H1 (cell line): ENCODE data around the gene LRRC27. TPM values are rescaled to one million over a fixed set of nuclear protein-coding genes. Genes with fewer than 3 reads are reported as not detected.

ENCODE experiments used
- CTCF ChIA-PET: fragments of 300-600 bp; sonication (Branson Sonifier 250); formaldehyde crosslinking; loops from one replicate; lab custom pipeline; 2021; ENCODE audit not compliant: partially characterized antibody; lab: Charles Lee
- POLR2A ChIA-PET: fragments of 300-600 bp; sonication (Branson Sonifier 250); formaldehyde crosslinking; loops from one replicate; lab custom pipeline; 2021; ENCODE audit warnings: inconsistent platforms; ENCODE audit not compliant: partially characterized antibody; lab: Charles Lee
- DNase-seq, 2 experiments: peaks; one replicate each; pipeline versions ENCODE4 v3.0.0 to v3.0.0-alpha.2; 2010 to 2022; ENCODE audit warnings: low spot score in 2 of 2, low read depth in 1 of 2, mixed read lengths in 1 of 2
- FAIRE-seq: peaks from 2 replicates; lab custom pipeline; 2011; peaks lifted over from hg19 to GRCh38; lab: Jason Lieb, UNC
- H2AFZ ChIP-seq: 2 replicates; pipeline ENCODE4 v1.8.1; 2012; ENCODE audit warnings: low read length, inconsistent platforms
- H2AK5ac ChIP-seq: 2 replicates; pipeline ENCODE4 v1.6.1; 2013; ENCODE audit warnings: low read depth, low read length
- H2BK120ac ChIP-seq: replicated peaks from 2 replicates; pipeline ENCODE3; 2013; ENCODE audit warnings: low read depth, low read length, inconsistent platforms
- H2BK12ac ChIP-seq: 2 replicates; pipeline ENCODE4 v1.6.1; 2013; ENCODE audit warnings: low read depth, low read length
- H2BK15ac ChIP-seq: 2 replicates; pipeline ENCODE4 v1.6.1; 2013; ENCODE audit warnings: low read length
- H2BK20ac ChIP-seq: 2 replicates; pipeline ENCODE4 v1.6.1; 2013; ENCODE audit warnings: low read length
- H2BK5ac ChIP-seq: 2 replicates; pipeline ENCODE4 v1.6.1; 2013; ENCODE audit warnings: low read depth, low read length
- H3K14ac ChIP-seq: 2 replicates; pipeline ENCODE4 v1.6.1; 2013; ENCODE audit warnings: inconsistent platforms; ENCODE audit not compliant: insufficient read length
- H3K18ac ChIP-seq: 2 replicates; pipeline ENCODE4 v1.6.1; 2013; ENCODE audit warnings: low read length; ENCODE audit errors: extremely low read depth
- H3K23ac ChIP-seq: 2 replicates; pipeline ENCODE4 v1.6.1; 2013; ENCODE audit warnings: inconsistent platforms; ENCODE audit not compliant: insufficient read length
- H3K23me2 ChIP-seq: 2 replicates; pipeline ENCODE4 v1.6.1; 2013; ENCODE audit warnings: low read depth, low read length
- H3K27ac ChIP-seq: 2 replicates; pipeline ENCODE4 v1.6.1; 2011; ENCODE audit warnings: low read depth, low read length, inconsistent platforms
- H3K27me3 ChIP-seq, 4 experiments: replicated peaks in 1 of 4; 1 replicate in 1 of 4; 2 replicates in 3 of 4; pipeline versions ENCODE4 v1.6.1 to v1.8.1; 2011 to 2013; ENCODE audit warnings: low read length in 3 of 4, mild to moderate bottlenecking in 3 of 4, inconsistent platforms in 2 of 4, mixed read lengths in 2 of 4, moderate library complexity in 1 of 4; ENCODE audit not compliant: control insufficient read depth in 3 of 4, insufficient read depth in 3 of 4; ENCODE audit errors: extremely low read depth in 1 of 4
- H3K36me3 ChIP-seq, 4 experiments: 2 replicates each; pipeline versions ENCODE4 v1.6.1 to v1.8.1; 2011 to 2013; ENCODE audit warnings: mild to moderate bottlenecking in 4 of 4, low read length in 3 of 4, moderate library complexity in 2 of 4, control low read depth in 1 of 4, inconsistent platforms in 1 of 4; ENCODE audit not compliant: insufficient read depth in 4 of 4, control insufficient read depth in 2 of 4
- H3K4ac ChIP-seq: replicated peaks from 2 replicates; pipeline ENCODE3; 2013; ENCODE audit warnings: low read length, low read depth, mixed read lengths, inconsistent platforms; ENCODE audit not compliant: insufficient read length
- H3K4me1 ChIP-seq, 4 experiments: replicated peaks in 1 of 4; 1 replicate in 1 of 4; 2 replicates in 3 of 4; pipeline versions ENCODE4 v1.6.1 to v1.8.1; 2011 to 2013; ENCODE audit warnings: low read length in 3 of 4, inconsistent platforms in 2 of 4, mixed read lengths in 1 of 4; ENCODE audit not compliant: insufficient read depth in 4 of 4, control insufficient read depth in 3 of 4
- H3K4me2 ChIP-seq, 2 experiments: 2 replicates each; pipeline versions ENCODE4 v1.6.1 to v1.8.1; 2011 to 2013; ENCODE audit warnings: low read depth in 2 of 2, low read length in 2 of 2, control low read depth in 1 of 2, inconsistent platforms in 1 of 2, mild to moderate bottlenecking in 1 of 2; ENCODE audit not compliant: insufficient read depth in 1 of 2
- H3K4me3 ChIP-seq, 4 experiments: fragments of 200-600, 300-600 bp in 1 of 4; sonication (generic), shearing (Covaris generic), sonication (Bioruptor Twin) in 1 of 4; 2 replicates each; pipeline versions ENCODE4 v1.5.1 to v1.8.1; 2011 to 2016; ENCODE audit warnings: low read length in 4 of 4, low read depth in 3 of 4, control low read depth in 2 of 4, inconsistent platforms in 2 of 4, mild to moderate bottlenecking in 2 of 4, mixed read lengths in 1 of 4, moderate library complexity in 1 of 4; ENCODE audit not compliant: insufficient read depth in 2 of 4; ENCODE audit errors: extremely low read depth in 1 of 4
- H3K56ac ChIP-seq: replicated peaks from 2 replicates; pipeline ENCODE3; 2013; ENCODE audit warnings: low read depth, mild to moderate bottlenecking, mixed read lengths, low read length, inconsistent platforms; ENCODE audit not compliant: insufficient read length
- H3K79me1 ChIP-seq: 2 replicates; pipeline ENCODE4 v1.6.1; 2013; ENCODE audit warnings: low read depth, low read length, control low read depth
- H3K79me2 ChIP-seq, 2 experiments: 2 replicates each; pipeline versions ENCODE4 v1.6.1 to v1.8.1; 2012 to 2013; ENCODE audit warnings: low read length in 2 of 2, mild to moderate bottlenecking in 2 of 2, inconsistent platforms in 1 of 2; ENCODE audit not compliant: insufficient read depth in 2 of 2, control insufficient read depth in 1 of 2
- H3K9ac ChIP-seq, 4 experiments: replicated peaks in 1 of 4; 1 replicate in 1 of 4; 2 replicates in 3 of 4; pipeline versions ENCODE4 v1.6.1 to v1.8.1; 2011 to 2013; ENCODE audit warnings: low read depth in 3 of 4, low read length in 3 of 4, control low read depth in 2 of 4, mild to moderate bottlenecking in 2 of 4, moderate library complexity in 2 of 4, inconsistent platforms in 1 of 4; ENCODE audit errors: extremely low read depth in 1 of 4
- H3K9me3 ChIP-seq, 2 experiments: 2 replicates each; pipeline versions ENCODE4 v1.6.1 to v1.8.1; 2012 to 2013; ENCODE audit warnings: mild to moderate bottlenecking in 2 of 2, moderate library complexity in 2 of 2, control low read depth in 1 of 2, inconsistent platforms in 1 of 2, low read depth in 1 of 2, low read length in 1 of 2, mixed read lengths in 1 of 2; ENCODE audit not compliant: insufficient read depth in 2 of 2
- H4K20me1 ChIP-seq, 2 experiments: replicated peaks in 1 of 2; 2 replicates each; pipeline versions ENCODE3 to v1.8.1; 2011 to 2013; ENCODE audit warnings: inconsistent platforms in 2 of 2, low read length in 2 of 2, mild to moderate bottlenecking in 1 of 2; ENCODE audit not compliant: insufficient read depth in 2 of 2, control insufficient read depth in 1 of 2
- H4K5ac ChIP-seq: 2 replicates; pipeline ENCODE4 v1.6.1; 2013; ENCODE audit warnings: low read length, low read depth, mixed read lengths, inconsistent platforms; ENCODE audit not compliant: insufficient read length
- H4K8ac ChIP-seq: 2 replicates; pipeline ENCODE4 v1.8.0; 2013; ENCODE audit warnings: mild to moderate bottlenecking, moderate library complexity, low read length, inconsistent platforms; ENCODE audit not compliant: insufficient read depth; ENCODE audit errors: extremely low read depth
- H4K91ac ChIP-seq: replicated peaks from 2 replicates; pipeline ENCODE3; 2013; ENCODE audit warnings: low read length, mixed read lengths, inconsistent platforms; ENCODE audit not compliant: insufficient read length
- ASH2L ChIP-seq: fragments of 200-600, 300-600 bp; sonication (generic); IDR thresholded peaks from one replicate; pipeline ENCODE4 v1.7.1; 2017; ENCODE audit warnings: low read length
- BACH1 ChIP-seq: IDR thresholded peaks from 2 replicates; pipeline ENCODE4 v1.6.1; 2012; ENCODE audit warnings: low read length, improper control_type of control experiment
- CBX5 ChIP-seq: fragments of 300-800, 300-1000 bp; sonication (generic); IDR thresholded peaks from 2 replicates; pipeline ENCODE4 v1.7.1; 2016; ENCODE audit warnings: antibody characterized with exemption, low read length, low read depth
- CBX8 ChIP-seq: fragments of 300-800, 300-1000 bp; sonication (generic); IDR thresholded peaks from 2 replicates; pipeline ENCODE4 v1.7.1; 2016; ENCODE audit warnings: low read depth, low read length, borderline replicate concordance
- CHD1 ChIP-seq: IDR thresholded peaks from 2 replicates; pipeline ENCODE4 v1.6.1; 2012; ENCODE audit warnings: low read depth, low read length, improper control_type of control experiment
- CTBP2 ChIP-seq: IDR thresholded peaks from 2 replicates; pipeline ENCODE4 v1.7.0; 2011; ENCODE audit warnings: borderline replicate concordance, mild to moderate bottlenecking, moderate library complexity, mixed read lengths, low read length; ENCODE audit not compliant: insufficient read depth, insufficient read length
- GTF2F1 ChIP-seq: IDR thresholded peaks from 2 replicates; pipeline ENCODE4 v1.6.1; 2012; ENCODE audit warnings: low read depth, low read length, improper control_type of control experiment, borderline replicate concordance
- SIRT6 ChIP-seq: IDR thresholded peaks from one replicate; pipeline ENCODE4 v1.7.1; 2012; ENCODE audit warnings: low read length, inconsistent platforms
- TAF1 ChIP-seq: IDR thresholded peaks from 2 replicates; pipeline ENCODE4 v1.6.1; 2011; ENCODE audit warnings: mild to moderate bottlenecking, low read depth, low read length
- TEAD4 ChIP-seq: IDR thresholded peaks from 2 replicates; pipeline ENCODE4 v1.6.1; 2012; ENCODE audit warnings: low read depth, low read length, inconsistent platforms, mixed read lengths
- YY1 ChIP-seq: IDR thresholded peaks from 2 replicates; pipeline ENCODE4 v1.6.1; 2011; ENCODE audit warnings: low read depth, mild to moderate bottlenecking, low read length
- ZNF274 ChIP-seq: IDR thresholded peaks from 2 replicates; pipeline ENCODE4 v1.7.0; 2012; ENCODE audit warnings: low read length, borderline replicate concordance; ENCODE audit errors: extremely low read depth
- WGBS, 2 experiments: shearing (Covaris generic) in 1 of 2; methylation state at CpG; one replicate each; pipeline versions ENCODE4 v1.1.6 to v1.1.7; 2013 to 2015; ENCODE audit warnings: low lambda C conversion rate in 2 of 2, mixed read lengths in 2 of 2, inconsistent platforms in 1 of 2, low coverage in 1 of 2, missing lambda C conversion rate in 1 of 2; ENCODE audit not compliant: insufficient replicate concordance in 2 of 2, insufficient coverage in 1 of 2, insufficient read length in 1 of 2; ENCODE audit errors: extremely low coverage in 1 of 2, missing lambda C conversion rate in 1 of 2; 5-methylcytosine and 5-hydroxymethylcytosine counted together
- polyA plus RNA-seq, 7 experiments: library from polyadenylated mRNA; depleted of rRNA in 3 of 7; stranded (reverse) in 5 of 7; unstranded in 2 of 7; fragments of >200 nt in 5 of 7; fragments of 200-250 nt in 2 of 7; gene quantifications; 1 replicate in 5 of 7; 2 replicates in 1 of 7; 4 replicates in 1 of 7; pipeline versions ENCODE4 v1.2.1 to v1.2.3, GENCODE V29; 2011 to 2013; ENCODE audit warnings: missing spikeins in 2 of 7, mixed read lengths in 2 of 7
- total RNA-seq: library from RNA; stranded (reverse); fragmentation: NEBNext Ultra II Directional; extraction: Animal tissue kit (Norgen Biotek cat#: 25700); gene quantifications from 2 replicates; pipeline ENCODE4 v1.2.1, GENCODE V29; 2021
- TF ChIP-seq, protein P1 (sequence below), 3 experiments: IDR thresholded peaks; 1 replicate in 2 of 3; 2 replicates in 1 of 3; pipeline versions ENCODE4 v1.5.1 to v1.6.1; 2011; ENCODE audit warnings: low read length in 3 of 3, mild to moderate bottlenecking in 3 of 3, inconsistent platforms in 2 of 3, low read depth in 1 of 3, moderate library complexity in 1 of 3; ENCODE audit not compliant: insufficient read depth in 1 of 3; ENCODE audit errors: control extremely low read depth in 1 of 3

The LRRC27 gene
- total and polyA plus RNA-seq, 2 of the 8 experiments (the other 6 are each of a cell fraction or from before 2014, with no cell fraction given), result 1.2 to 3.8 TPM

DNA sequence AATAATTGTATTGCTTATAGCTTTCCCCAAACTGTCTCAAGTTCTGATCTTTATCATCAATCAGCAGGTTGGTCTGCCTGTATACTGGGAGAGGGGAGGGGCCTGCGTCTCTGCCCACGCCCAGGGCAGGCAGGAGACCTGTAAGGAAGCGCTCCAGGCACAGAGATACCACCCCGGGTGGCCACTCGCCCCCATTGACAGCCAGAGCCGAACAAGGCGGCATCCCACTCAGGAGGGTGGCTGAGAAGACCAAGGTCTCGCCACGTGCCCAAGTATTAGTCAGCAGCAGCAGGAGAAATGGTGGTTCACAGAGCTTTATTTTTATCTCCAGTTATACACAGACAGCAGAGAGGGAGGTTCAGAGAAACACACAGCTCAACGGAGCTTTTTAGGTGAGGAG is 31.4 kb upstream of the LRRC27 start:
- H3K79me2 ChIP-seq, result no peaks in the 10 kb centered on the region

More for the DNA sequence above, 31.4 kb upstream of the LRRC27 start:
- Histone ChIP-seq H3K36me3 (no peaks in the 10 kb centered on the region), H3K9me3 (peaks cover under 1 to 3% of the 10 kb centered on the region in 2 experiments; a peak in 2 of 4 replicates), H3K4me1 (peaks cover 0 to 4% (median 0%) of the 10 kb centered on the region in 4 experiments; a peak in 1 of 7 replicates), H3K56ac (no peak overlapping the region), H2BK120ac (no peak overlapping the region), H3K4me2 (no peak overlapping the region), H3K18ac (no peak overlapping the region), H4K8ac (no peak overlapping the region), H2BK15ac (no peak overlapping the region), H3K9ac (no peak overlapping the region), H2BK5ac (no peak overlapping the region), H3K14ac (no peak overlapping the region), H2AK5ac (no peak overlapping the region), H3K27me3 (peaks cover 0 to 1% (median 0%) of the 10 kb centered on the region in 4 experiments; a peak in 2 of 7 replicates), H3K4ac (no peak overlapping the region), H3K23me2 (no peaks in the 10 kb centered on the region), H2AFZ (no peak overlapping the region), H2BK20ac (no peak overlapping the region), H3K4me3 (no peak overlapping the region), H3K23ac (no peak overlapping the region), H2BK12ac (no peak overlapping the region), H4K5ac (no peak overlapping the region), H4K20me1 (peaks cover 2 to 4% of the 10 kb centered on the region in 2 experiments), H3K27ac (no peak overlapping the region), H3K79me1 (no peaks in the 10 kb centered on the region), H4K91ac (no peak overlapping the region)
- WGBS, 2 experiments, result 90% methylated on average over 10 of the region's 10 CpGs; no CpG with 5 or more reads in 1 of the 2 experiments
- no peak for DNase-seq
- TF ChIP-seq CTBP2 (no peak), YY1 (no peak), TAF1 (no peak), BACH1 (no peak), ASH2L (no peak), CBX5 (no peak), SIRT6 (no peak), TEAD4 (no peak), ZNF274 (no peak), CBX8 (no peak), GTF2F1 (no peak), CHD1 (no peak)
- TF ChIP-seq, protein P1, sequence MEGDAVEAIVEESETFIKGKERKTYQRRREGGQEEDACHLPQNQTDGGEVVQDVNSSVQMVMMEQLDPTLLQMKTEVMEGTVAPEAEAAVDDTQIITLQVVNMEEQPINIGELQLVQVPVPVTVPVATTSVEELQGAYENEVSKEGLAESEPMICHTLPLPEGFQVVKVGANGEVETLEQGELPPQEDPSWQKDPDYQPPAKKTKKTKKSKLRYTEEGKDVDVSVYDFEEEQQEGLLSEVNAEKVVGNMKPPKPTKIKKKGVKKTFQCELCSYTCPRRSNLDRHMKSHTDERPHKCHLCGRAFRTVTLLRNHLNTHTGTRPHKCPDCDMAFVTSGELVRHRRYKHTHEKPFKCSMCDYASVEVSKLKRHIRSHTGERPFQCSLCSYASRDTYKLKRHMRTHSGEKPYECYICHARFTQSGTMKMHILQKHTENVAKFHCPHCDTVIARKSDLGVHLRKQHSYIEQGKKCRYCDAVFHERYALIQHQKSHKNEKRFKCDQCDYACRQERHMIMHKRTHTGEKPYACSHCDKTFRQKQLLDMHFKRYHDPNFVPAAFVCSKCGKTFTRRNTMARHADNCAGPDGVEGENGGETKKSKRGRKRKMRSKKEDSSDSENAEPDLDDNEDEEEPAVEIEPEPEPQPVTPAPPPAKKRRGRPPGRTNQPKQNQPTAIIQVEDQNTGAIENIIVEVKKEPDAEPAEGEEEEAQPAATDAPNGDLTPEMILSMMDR (IDR thresholded peaks at IDR 0.05; ENCODE audit: control extremely low read depth in 1 of 3, insufficient read depth in 1 of 3, low read depth in 1 of 3, low read length in 3 of 3), result no peak
- ChIA-PET POLR2A (no interaction called here), CTCF (interaction anchor here (0.6 to 2.0 kb wide), 5 partner anchors 24 to 339 kb away, joined by 4 to 9 read pairs (median 4); no protein-coding TSS in a partner anchor)
- FAIRE-seq, result no peak
